ENCODE data around the gene SMCO4.
"Not testable (repeated sequence)": the region's sequence is repeated elsewhere in the genome, so short reads cannot be mapped to it uniquely, and the experiment has no call there.

SMCO4 gene, protein sequence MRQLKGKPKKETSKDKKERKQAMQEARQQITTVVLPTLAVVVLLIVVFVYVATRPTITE

DNA sequence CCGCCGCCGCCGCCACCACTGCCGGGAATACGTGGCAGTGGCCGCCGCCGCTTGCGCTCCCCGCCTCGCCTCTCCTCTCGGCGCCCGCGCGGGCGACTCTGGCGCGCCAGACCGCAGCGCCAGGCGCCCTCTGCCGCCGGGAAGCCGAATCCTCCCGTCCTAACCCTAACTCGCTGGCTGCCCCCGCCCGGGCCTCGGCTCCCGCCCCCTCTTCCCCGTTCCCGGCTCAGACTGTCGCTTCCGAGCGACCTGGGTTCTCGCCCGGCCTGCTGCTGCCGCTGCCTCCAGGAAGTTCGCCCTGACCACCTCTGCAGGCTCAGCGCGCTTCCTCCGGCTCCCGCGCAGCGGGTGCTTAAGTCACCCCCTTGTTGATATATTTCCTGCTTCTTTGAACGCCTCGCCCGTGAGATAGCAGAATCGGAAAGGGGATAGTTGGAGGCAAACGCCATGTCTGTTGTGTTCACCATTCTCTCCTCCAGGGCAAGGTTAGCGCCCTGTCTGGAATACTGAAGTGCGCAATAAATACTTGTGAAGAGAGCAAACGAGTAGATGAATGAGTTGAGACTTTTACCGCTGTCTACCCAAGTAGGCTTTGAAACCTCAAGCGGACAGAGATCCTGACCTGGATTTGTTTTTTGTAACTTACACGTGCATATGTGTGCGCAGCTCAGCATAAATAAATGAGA is at the start of gene SMCO4:
SMCO4 (minus strand) TSS at position 100 of the 686 bp plus-strand sequence. CDS start 64,202 bp downstream, outside the sequence.
- DNase-seq: peak; percentile 63

DNA sequence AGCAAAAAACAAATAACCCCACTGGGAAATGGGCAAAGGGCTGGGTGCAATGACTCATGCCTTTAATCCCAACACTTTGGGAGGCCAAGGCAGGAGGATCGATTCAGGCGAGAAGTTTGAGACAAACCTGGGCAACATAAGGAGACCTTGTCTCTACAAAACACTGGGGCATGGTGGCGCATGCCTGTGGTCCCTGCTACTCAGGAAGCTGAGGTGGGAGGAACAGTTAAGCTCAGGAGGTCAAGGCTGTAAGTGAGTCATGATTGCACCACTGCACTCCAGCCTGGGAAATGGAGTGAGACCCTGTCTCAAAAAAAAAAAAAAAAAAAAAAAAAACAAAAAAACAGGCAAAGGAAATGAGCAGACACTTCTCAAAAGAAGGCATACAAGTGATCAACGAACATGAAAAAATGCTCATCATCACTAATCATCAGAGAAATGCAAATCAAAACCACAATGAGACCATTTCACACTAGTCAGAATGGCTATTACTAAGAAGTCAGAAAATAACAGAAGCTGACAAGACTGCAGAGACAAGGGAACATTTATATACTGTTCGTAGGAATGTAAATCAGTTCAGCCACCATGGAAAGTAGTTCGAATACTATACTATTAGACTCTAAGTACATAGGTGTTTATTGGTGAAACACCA is 48.2 kb upstream of the SMCO4 start:
- no peak for DNase-seq

- DNase-seq: no peak
These were observed 46.2 kb upstream of the SMCO4 start for GRCh38 chr11:93589347-93589746.

DNA sequence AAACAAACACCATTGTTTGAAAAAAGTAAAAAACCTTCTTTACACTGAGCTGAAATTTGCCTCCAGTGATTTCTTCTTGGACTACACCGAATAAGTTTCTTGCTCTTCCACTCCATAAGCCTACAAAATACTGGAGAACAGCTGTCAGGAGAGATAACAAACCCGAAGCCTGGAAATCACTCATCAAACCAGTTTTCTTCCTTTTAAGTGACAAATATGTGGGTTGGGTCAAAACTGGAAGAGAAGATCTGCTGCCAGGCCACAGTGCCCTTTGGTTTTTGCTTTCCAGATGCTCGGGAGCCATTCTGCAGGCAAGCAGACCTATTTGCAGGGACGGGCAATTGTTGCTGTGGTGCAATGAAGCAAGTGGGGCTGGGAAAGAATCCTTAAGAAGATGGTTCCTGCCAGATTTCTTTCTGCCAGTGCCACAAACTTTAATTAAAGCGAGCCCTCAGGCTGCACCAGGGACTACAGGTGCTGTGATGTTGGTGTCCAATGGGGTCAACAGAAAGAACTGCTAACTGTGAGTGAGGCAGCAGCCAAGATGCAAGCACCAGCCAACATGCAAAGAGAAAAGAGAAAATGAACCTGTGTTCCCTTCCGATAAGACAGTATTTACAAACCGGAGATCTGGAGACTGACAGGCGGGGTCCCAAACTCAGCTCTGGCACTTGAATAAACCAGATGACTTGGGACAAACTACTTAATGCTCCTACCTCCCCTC is 44.8 kb upstream of the SMCO4 start:
- DNase-seq: no peak

- not testable (repeated sequence) for DNase-seq
These were observed 44.2 kb upstream of the SMCO4 start for GRCh38 chr11:93587425-93587824.

DNA sequence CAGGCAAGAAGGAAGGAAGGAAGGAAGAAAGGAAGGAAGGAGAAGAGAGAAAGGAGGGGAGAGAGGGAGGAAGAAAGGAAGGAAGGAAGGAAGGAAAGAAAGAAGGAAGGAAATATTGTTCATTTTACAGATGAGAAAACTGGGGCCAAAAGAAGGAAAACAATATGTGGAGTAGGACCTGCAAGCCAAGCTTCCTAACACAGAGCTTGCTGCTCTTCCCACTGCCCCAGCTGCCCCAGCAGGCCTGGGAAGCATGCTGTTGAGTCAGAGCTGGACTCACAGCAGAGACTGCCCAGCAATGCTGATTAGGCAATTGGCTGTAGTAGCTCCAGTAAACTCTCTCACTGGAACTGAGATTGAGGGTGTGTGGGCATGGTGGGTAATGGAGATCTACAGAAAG is 42.6 kb upstream of the SMCO4 start:
- DNase-seq: no peak

DNA sequence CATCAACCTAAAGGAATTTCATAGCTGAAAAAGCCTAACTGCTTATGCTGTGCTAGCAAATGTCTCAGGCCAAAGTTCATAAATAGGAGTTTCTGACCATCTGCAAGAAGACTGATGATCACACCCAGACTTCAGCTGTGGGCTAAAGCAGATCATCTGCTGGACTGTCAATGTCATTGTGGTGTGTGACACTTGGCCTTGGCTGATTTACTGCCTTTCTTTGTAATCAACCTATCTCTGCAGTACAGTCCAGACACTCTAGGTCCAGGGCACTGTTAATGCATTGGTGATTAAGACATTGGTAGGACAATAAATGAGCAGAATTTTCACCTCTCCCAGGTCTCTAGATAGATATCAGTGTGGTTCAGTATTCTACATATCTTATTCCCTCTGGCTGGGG is 40.3 kb upstream of the SMCO4 start:
- DNase-seq: no peak

DNA sequence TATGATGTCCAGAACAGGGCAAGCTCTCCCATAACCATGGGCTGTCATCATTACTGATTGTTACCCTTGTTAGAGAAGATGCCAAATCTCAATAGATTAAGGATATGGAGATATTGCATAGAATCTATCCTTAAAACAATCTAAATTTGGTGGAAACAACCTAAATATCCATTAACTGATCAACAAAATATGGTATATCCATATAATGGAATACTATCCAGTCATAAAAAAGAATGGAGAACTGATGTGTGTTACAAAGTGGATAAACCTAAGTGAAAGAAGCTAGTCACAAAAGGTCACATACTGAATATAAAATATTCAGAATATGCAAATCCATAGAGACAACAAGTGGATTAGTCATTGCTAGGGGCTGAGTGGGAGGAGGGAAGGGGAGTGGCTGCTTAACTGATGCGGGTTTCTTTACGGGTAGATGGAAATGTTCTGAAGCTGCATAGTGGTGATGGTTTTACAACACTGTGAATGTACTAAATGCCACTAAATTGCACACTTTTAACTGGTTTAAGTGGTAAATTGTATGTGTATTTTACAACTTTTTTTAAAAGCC is 36.1 kb upstream of the SMCO4 start:
- DNase-seq: no peak

DNA sequence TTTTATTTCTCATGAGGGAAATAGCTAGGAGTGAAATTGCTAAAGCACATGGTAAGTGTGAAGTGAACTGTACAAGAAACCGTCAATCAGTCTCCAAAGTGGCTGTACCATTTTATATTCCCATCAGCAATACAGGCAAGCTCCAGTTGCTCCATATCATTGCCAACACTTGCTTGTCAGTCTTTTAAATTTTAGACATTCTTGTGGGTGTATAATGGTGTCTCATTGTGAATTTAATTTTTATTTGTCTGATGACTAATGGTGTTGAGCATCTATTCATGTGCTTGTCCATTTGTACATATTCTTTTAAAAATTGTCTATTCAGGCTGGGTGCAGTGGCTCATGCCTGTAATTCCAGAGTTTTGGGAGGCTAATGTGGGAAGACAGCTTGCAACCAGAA is 34.1 kb upstream of the SMCO4 start:
- no peak for DNase-seq

GRCh38 chr11:93576870-93577269 is 33.7 kb upstream of the SMCO4 start:
- DNase-seq: not testable (repeated sequence)

DNA sequence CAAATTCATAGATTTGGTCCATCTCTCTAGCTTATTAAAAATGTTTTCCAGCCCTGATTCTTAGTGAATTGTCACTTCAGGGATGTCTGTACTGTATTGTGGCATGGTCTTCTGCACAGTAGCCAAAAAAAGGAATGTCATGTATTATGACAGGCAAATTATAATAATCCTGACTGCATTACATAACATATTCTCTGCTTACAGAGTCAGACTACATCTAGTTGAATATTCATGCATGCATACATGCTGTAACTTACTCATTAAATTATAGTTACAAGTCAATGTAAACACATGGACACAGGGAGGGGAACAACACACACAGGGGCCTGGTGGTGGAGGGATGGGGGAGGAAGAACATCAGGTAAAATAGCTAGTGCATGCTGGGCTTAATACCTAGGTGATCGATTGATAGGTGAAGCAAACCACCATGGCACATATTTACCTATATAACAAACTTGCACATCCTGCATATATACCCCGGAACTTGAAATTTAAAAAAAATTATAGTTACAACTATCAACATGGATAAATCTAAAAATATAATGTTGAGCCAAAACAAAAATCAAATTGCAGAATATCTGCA is 31.5 kb upstream of the SMCO4 start:
- no peak for DNase-seq

GRCh38 chr11:93573184-93573583 is 30.0 kb upstream of the SMCO4 start:
- no peak for DNase-seq

- no peak for DNase-seq
These were observed 29.4 kb upstream of the SMCO4 start for GRCh38 chr11:93572621-93573020.

DNA sequence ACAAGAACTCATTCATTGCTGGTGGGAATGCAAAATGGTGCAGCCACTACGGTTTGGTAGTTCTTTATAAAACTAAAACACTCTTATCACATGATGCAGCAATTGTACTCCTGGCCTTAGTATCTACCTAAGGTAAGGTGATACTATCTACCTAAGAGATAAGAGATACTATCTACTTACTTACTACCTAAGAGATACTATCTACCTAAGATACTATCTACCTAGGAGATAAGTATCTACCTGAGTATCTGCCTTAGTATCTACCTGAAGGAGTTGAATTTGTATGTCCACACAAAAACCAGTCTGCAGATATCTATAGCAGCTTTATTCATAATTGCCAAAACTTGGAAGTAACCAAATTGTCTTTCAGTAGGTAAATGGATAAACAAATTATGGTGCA is 29.0 kb upstream of the SMCO4 start:
- no peak for DNase-seq

- no peak for DNase-seq
These were observed 28.4 kb upstream of the SMCO4 start for GRCh38 chr11:93571612-93572011.

GRCh38 chr11:93570759-93571413 is 27.7 kb upstream of the SMCO4 start:
- DNase-seq: no peak

DNA sequence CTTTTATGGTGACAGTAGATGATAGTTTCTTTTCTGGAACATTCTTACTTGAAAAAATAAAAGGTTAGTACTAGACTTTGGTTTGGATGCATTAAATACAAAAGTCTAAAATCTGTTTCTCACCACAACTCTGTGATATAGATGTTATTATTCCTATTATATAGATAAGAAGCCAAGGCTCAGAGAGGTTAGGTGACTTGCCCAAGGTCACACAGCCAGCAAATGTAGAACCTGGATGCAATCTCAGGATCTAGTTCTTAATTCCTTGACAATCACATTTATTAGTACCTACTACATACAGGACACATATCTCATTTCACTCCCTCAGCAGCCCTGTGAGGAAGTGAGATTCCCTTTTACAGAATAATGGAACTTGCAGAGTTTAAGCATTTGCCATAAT is 26.3 kb upstream of the SMCO4 start:
- no peak for DNase-seq

- DNase-seq: no peak
These were observed 25.5 kb upstream of the SMCO4 start for GRCh38 chr11:93568726-93569125.

DNA sequence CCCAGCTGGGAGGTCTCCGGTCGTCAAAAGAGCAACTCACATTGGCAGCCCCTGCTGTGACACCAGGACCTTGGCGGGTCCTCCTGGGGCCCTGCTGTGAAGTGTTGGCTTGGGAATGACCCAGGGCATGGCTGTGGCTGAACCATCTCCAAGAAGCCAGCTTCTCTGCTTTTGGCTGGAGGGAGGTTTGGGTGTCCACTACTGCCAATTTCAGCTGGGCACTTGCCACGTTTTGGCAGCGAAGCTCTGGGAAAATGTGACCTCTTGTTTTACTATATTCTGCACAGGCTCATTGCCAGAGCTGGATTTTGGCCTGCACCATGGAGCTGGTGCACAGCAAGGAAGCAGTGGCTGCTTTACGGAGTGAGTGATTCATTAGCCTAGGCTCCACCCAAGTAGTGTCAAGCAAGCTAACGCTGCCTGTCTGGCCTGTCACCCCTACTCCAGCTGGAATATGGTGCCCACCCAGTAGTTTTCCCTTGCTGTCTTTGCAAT is 24.3 kb upstream of the SMCO4 start:
- no peak for DNase-seq

- no peak for DNase-seq
These were observed 21.7 kb upstream of the SMCO4 start for GRCh38 chr11:93564895-93565294.

GRCh38 chr11:93563857-93564256 is 20.7 kb upstream of the SMCO4 start:
- no peak for DNase-seq

DNA sequence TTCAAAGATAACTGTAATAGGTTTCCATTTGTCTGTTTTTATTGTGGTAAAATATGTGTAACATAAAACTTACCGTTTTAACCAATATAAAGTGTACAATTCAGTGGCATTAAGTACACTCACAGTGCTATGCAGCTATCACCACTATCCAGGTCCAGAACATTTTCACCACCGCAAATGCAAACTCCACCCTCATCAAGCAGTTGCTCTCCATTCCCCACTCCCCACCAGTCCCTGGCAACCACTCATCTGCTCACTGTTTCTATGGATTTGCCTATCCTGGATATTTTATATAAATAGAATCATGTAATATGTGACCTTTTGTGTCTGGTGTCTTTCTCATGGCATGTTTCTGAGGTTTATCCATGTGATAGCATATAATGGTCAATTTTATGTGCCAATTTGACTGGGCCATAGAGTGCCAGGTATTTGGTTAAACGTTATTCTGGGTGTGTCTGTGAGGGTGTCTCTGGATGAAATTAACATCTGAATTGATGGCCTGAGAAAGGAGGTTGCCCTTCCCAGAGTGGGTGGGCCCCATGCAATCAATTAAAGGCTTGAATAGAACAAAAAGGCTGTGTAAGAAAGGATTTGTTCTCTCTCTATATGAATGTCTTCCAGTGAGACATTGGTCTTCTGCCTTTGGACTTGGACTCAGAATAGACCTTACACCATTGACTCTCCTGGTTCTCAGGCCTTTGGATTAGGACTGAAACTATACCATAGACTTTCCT is 17.2 kb upstream of the SMCO4 start:
- no peak for DNase-seq

All from CD4-positive, alpha-beta T cell treated with Interleukin-15 for 1 hour (primary cell).